Measurements from ENCODE around the gene PGLYRP4.

PGLYRP4 gene

DNA sequence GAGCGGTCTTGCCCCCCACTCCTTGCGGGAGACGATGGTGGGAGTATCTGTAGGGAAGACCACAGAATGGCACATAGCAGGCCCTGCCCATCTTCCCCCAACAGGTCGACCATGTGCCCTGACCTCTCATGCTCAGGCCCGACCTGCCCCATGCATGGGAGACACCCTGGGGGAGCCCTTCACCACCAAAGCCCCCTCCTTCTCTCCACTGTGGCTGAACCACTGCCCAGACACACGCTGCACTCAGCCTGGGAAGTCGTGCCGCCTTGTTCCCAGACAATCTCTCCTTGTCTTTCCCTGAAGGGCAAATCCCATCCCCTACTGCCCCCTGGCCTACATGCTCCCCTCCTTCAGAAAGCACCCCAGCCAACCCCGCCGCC lies 41.4 kb downstream of the PGLYRP4 start:
- no peak for DNase-seq
- in situ Hi-C loops (cut with MboI; ENCODE audit: low pct_unique_long_range_greater_than_20kb, low sequenced_read_pairs), result no loop called here

- no peak for DNase-seq
- in situ Hi-C loops (cut with MboI; ENCODE audit: low pct_unique_long_range_greater_than_20kb, low sequenced_read_pairs), result no loop called here
Measured at GRCh38 chr1:153306303-153307220, 42.1 kb downstream of the PGLYRP4 start.

GRCh38 chr1:153305682-153306081 lies 43.0 kb downstream of the PGLYRP4 start:
- in situ Hi-C loops (cut with MboI; ENCODE audit: low pct_unique_long_range_greater_than_20kb, low sequenced_read_pairs), result no loop called here
- DNase-seq, result no peak

- in situ Hi-C loops (cut with MboI; ENCODE audit: low pct_unique_long_range_greater_than_20kb, low sequenced_read_pairs), result no loop called here
- DNase-seq, result no peak
Measured at GRCh38 chr1:153302308-153302707, 46.3 kb downstream of the PGLYRP4 start.

DNA sequence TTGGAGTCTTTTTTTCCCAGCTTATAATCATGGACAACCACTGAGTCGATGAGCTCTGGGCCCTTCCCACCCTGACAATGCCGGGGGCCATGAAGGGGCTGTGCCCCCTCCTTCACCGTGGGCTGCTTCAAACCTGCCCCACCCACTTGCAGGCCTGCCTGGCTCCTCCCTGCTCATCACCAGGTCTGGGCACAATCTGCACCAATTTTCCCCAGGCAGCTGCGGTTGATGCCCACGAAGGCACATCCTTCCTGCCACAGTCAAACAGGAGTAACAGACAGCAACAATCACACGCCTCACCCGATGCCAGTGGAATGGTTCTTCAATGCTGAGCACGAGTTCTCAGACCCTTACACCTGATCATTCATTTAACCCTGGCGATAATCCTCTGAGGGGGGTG lies 54.8 kb downstream of the PGLYRP4 start:
- in situ Hi-C loops (cut with MboI; ENCODE audit: low pct_unique_long_range_greater_than_20kb, low sequenced_read_pairs), result no loop called here
- peak; percentile 9 for DNase-seq

GRCh38 chr1:153293480-153293775 lies 55.2 kb downstream of the PGLYRP4 start:
- in situ Hi-C loops (cut with MboI; ENCODE audit: low pct_unique_long_range_greater_than_20kb, low sequenced_read_pairs), result no loop called here
- DNase-seq, result peak; percentile 2

- in situ Hi-C loops (cut with MboI; ENCODE audit: low pct_unique_long_range_greater_than_20kb, low sequenced_read_pairs), result no loop called here
- DNase-seq, result no peak
Measured at GRCh38 chr1:153292740-153293479, 55.7 kb downstream of the PGLYRP4 start.

- in situ Hi-C loops (cut with MboI; ENCODE audit: low pct_unique_long_range_greater_than_20kb, low sequenced_read_pairs), result no loop called here
- no peak for DNase-seq
Measured at GRCh38 chr1:153292185-153292584, 56.5 kb downstream of the PGLYRP4 start.

DNA sequence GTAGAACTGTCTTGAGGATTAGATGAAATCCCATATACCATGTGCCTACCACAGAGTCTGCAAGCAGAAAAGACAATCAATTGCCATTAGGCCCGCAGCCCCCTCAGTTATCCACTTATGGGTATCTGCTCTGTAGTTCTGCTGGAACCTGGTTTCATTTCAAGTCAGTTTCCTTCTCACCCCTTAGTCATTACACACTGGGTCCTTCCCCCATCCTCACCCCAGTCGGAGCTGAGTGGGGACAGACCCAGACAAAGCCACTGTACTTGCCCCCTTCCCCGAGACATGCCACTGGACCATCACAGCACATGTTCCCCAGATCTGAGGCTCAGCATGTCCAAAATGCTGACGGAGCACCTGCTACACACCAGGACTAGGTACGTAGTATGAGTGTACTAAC lies 57.1 kb downstream of the PGLYRP4 start:
- in situ Hi-C loops (cut with MboI; ENCODE audit: low pct_unique_long_range_greater_than_20kb, low sequenced_read_pairs), result no loop called here
- no peak for DNase-seq

DNA sequence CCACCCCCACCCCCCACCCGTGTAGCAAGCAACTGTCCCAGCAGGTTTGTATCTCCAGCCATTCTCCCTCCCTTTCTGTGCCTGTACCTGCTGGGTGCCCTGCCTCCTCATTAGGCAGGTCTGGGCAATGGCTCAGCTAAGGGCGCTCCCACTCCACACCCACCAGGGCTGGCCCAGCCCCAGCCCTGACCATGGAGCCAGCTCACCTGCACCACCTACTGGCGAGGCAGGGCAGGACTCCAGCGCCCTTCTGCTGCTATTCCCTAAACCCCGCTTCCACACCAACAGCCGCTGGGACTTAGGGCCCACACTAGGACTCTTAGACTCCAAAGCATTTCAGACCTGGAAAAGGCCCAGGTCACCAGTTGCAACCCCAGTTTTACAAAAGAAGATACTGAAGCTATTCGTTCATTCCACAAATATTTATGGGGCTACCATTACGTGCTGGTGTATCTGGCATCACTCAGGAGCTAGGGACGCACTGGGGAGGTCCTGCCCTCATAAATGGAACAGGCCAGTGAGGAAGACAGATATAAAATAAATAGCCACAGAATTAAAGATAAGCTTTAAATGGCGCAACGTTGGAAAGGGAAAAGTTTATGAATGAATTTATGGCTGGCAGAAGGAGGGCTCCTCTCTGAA lies 59.9 kb downstream of the PGLYRP4 start:
- in situ Hi-C loops (cut with MboI; ENCODE audit: low pct_unique_long_range_greater_than_20kb, low sequenced_read_pairs), result no loop called here
- peak; percentile 41 for DNase-seq

Data from KBM-7 (cell line).